CD4-positive, CD25-positive, alpha-beta regulatory T cell (primary cell): ENCODE measurements around the gene SHLD2. TPM values are rescaled to one million over a fixed set of nuclear protein-coding genes. Genes with fewer than 3 reads are reported as not detected.
A peak's percentile ranks its signal among the peaks of the same experiment; 100 is the strongest.

ENCODE experiments used
- ATAC-seq, 2 donors: fragments of 150-1000 bp; cut with Tn5 transposase; one replicate each; pipeline ENCODE4 v1.10.0; 2021; ENCODE audit warnings: low read depth in 2 of 2, moderate number of reproducible peaks in 2 of 2, moderate library complexity in 1 of 2
- DNase-seq, 3 donors: peaks; one replicate each; pipeline versions ENCODE4 v3.0.0 to v3.0.0-alpha.2; 2012 to 2022; ENCODE audit warnings: mixed read lengths in 1 of 3
- H3K27ac ChIP-seq: one replicate; pipeline ENCODE4 v1.7.0; 2013; ENCODE audit warnings: mild to moderate bottlenecking, low read length; ENCODE audit not compliant: insufficient read depth, poor library complexity, severe bottlenecking
- H3K27me3 ChIP-seq: one replicate; pipeline ENCODE4 v1.7.0; 2013; ENCODE audit warnings: low read length; ENCODE audit not compliant: control insufficient read depth, insufficient read depth
- H3K36me3 ChIP-seq: one replicate; pipeline ENCODE4 v1.7.0; 2013; ENCODE audit warnings: mild to moderate bottlenecking, low read length, moderate library complexity; ENCODE audit not compliant: control insufficient read depth, insufficient read depth
- H3K4me1 ChIP-seq: 2 replicates; pipeline ENCODE4 v1.7.0; 2013; ENCODE audit warnings: mild to moderate bottlenecking, low read length; ENCODE audit not compliant: insufficient read depth, control insufficient read depth, poor library complexity, severe bottlenecking
- H3K4me3 ChIP-seq: one replicate; pipeline ENCODE4 v1.7.0; 2013; ENCODE audit warnings: low read depth, mild to moderate bottlenecking, low read length, moderate library complexity
- H3K9me3 ChIP-seq, 2 experiments: 1 replicate in 1 of 2; 2 replicates in 1 of 2; pipeline ENCODE4 v1.7.0; 2013; ENCODE audit warnings: low read length in 2 of 2, mild to moderate bottlenecking in 1 of 2, moderate library complexity in 1 of 2; ENCODE audit not compliant: control insufficient read depth in 2 of 2
- H3K27ac Mint-ChIP-seq, 3 donors: one replicate each; pipeline ENCODE4 v1.8.0; 2020 to 2022; ENCODE audit warnings: mild to moderate bottlenecking in 3 of 3, mixed read lengths in 3 of 3, moderate library complexity in 2 of 3
- H3K27me3 Mint-ChIP-seq: one replicate; pipeline ENCODE4 v1.8.0; 2022; ENCODE audit warnings: mild to moderate bottlenecking, mixed read lengths
- H3K36me3 Mint-ChIP-seq: one replicate; pipeline ENCODE4 v1.8.0; 2020; ENCODE audit warnings: mixed read lengths
- H3K4me1 Mint-ChIP-seq, 4 donors: one replicate each; pipeline ENCODE4 v1.8.0; 2020 to 2022; ENCODE audit warnings: mixed read lengths in 4 of 4, mild to moderate bottlenecking in 1 of 4
- H3K4me3 Mint-ChIP-seq, 4 donors: one replicate each; pipeline ENCODE4 v1.8.0; 2020 to 2022; ENCODE audit warnings: mild to moderate bottlenecking in 4 of 4, mixed read lengths in 4 of 4, moderate library complexity in 3 of 4
- H3K9me3 Mint-ChIP-seq, 7 donors: one replicate each; pipeline ENCODE4 v1.8.0; 2020 to 2022; ENCODE audit warnings: mixed read lengths in 7 of 7, mild to moderate bottlenecking in 3 of 7, moderate library complexity in 2 of 7
- polyA plus RNA-seq, 4 donors: library from polyadenylated mRNA; unstranded; fragments of 300-500 nt; fragmentation: Illumina TruSeq; gene quantifications; one replicate each; pipeline ENCODE4 v1.2.3, GENCODE V29; 2021
- total RNA-seq: library from RNA; stranded (reverse); gene quantifications from one replicate; pipeline ENCODE4 v1.2.3, GENCODE V29; 2022

The SHLD2 gene
- total and polyA plus RNA-seq, 5 donors from 2014 or later, result 20.9 to 32.8 (median 23.8) TPM

DNA sequence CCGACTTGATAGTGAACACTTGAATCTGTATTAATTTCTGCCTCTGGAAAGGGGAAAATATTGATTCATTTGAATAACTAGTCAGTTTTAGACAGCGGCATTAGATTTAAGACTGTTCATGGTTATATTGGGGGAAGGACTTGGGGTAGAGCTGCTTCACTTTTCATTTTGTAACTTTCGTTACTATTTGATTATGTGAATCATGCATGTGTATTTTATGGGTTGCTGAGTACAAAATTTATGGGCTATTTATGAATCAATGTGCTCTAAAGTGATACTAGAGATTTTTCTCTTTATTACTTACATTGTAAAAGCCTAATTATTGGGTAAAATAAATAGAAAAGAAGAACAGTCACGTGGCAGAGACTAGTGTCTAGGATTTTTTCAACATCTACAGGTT, 5.3 kb upstream of the SHLD2 start:
- H3K4me1 Mint-ChIP-seq, result peaks cover 52 to 87% (median 76%) of the 10 kb centered on the region in 4 donors
- Histone ChIP-seq H3K4me1 (peaks cover 69% of the 10 kb centered on the region), H3K4me3 (peak overlapping the region; percentile 88), H3K27ac (no peak overlapping the region), H3K36me3 (peaks cover 6% of the 10 kb centered on the region), H3K27me3 (no peaks in the 10 kb centered on the region), H3K9me3 (no peaks in the 10 kb centered on the region)
- H3K27ac Mint-ChIP-seq, result no peak overlapping the region
- H3K27me3 Mint-ChIP-seq, result no peaks in the 10 kb centered on the region
- ATAC-seq (no peak), DNase-seq (no peak)
- H3K36me3 Mint-ChIP-seq, result peaks cover 5% of the 10 kb centered on the region
- no peaks in the 10 kb centered on the region for H3K9me3 Mint-ChIP-seq
- H3K4me3 Mint-ChIP-seq, result peak overlapping the region in 3 of 4 donors; percentile 44 to 66 (median 51)

DNA sequence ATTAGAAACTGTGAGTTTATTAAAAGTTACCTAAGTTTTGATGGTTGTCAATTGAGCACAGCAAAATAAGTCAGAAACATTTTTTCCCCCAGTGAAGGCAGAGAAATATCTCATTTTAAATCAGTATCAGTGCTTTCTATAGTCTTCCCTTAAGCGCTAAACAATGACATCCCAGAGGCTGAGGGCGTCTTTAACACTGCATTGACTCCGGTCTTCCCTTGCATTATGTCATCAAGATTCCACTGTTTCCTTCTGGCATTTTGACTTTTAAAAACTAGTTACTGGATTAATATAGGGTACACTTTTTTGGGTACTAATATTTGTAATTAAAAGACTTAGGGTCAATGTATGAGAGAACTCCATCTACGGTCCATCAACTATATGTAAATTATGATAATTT, 4.2 kb upstream of the SHLD2 start:
- H3K27ac Mint-ChIP-seq, result no peak overlapping the region

DNA sequence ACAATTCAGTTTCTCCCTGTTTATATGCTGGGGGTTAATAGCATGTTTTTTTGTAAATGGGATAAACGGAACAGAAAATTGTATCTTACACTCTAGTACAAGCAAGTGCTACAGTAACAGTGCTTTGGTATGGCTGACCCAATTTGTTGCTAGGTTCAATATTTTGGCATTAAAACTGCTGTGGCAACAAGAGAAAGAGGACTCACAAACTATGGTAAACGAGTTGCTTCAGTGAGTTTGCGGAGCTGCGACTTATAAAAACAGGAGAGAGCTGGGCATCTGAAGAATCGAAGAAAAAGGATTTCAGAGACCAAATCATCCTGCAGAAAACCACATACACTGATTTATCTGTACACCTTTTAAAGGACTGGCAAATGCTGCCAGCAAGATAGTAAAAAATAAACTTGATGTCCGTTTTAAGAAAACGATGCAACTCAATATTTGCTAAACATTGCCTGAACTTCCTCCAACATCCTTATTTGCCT, 2.6 kb upstream of the SHLD2 start:
- Mint-ChIP-seq H3K9me3 (no peaks in the 10 kb centered on the region), H3K4me3 (peak overlapping the region; percentile 92 to 97 (median 96)), H3K27me3 (no peaks in the 10 kb centered on the region), H3K27ac (peak overlapping the region; percentile 14 to 95 (median 92)), H3K36me3 (peaks cover 5% of the 10 kb centered on the region), H3K4me1 (peaks cover 43 to 80% (median 60%) of the 10 kb centered on the region in 4 donors)
- no peaks in the 10 kb centered on the region for H3K9me3 ChIP-seq
- peaks cover 73% of the 10 kb centered on the region for H3K4me1 ChIP-seq
- ATAC-seq, result no peak
- peak overlapping the region; percentile 96 for H3K27ac ChIP-seq
- peak overlapping the region; percentile 88 for H3K4me3 ChIP-seq
- H3K27me3 ChIP-seq, result no peaks in the 10 kb centered on the region
- no peak for DNase-seq
- H3K36me3 ChIP-seq, result peaks cover 6% of the 10 kb centered on the region

More for the DNA sequence above, 4.2 kb upstream of the SHLD2 start:
- Mint-ChIP-seq H3K4me1 (peaks cover 48 to 81% (median 68%) of the 10 kb centered on the region in 4 donors), H3K4me3 (peak overlapping the region in 3 of 4 donors; percentile 92 to 97 (median 96)), H3K36me3 (peaks cover 5% of the 10 kb centered on the region), H3K27me3 (no peaks in the 10 kb centered on the region), H3K9me3 (no peaks in the 10 kb centered on the region)
- Histone ChIP-seq H3K27me3 (no peaks in the 10 kb centered on the region), H3K36me3 (peaks cover 6% of the 10 kb centered on the region), H3K27ac (peak overlapping the region; percentile 45), H3K9me3 (no peaks in the 10 kb centered on the region), H3K4me3 (peak overlapping the region; percentile 88), H3K4me1 (peaks cover 65% of the 10 kb centered on the region)
- ATAC-seq (no peak), DNase-seq (no peak)

DNA sequence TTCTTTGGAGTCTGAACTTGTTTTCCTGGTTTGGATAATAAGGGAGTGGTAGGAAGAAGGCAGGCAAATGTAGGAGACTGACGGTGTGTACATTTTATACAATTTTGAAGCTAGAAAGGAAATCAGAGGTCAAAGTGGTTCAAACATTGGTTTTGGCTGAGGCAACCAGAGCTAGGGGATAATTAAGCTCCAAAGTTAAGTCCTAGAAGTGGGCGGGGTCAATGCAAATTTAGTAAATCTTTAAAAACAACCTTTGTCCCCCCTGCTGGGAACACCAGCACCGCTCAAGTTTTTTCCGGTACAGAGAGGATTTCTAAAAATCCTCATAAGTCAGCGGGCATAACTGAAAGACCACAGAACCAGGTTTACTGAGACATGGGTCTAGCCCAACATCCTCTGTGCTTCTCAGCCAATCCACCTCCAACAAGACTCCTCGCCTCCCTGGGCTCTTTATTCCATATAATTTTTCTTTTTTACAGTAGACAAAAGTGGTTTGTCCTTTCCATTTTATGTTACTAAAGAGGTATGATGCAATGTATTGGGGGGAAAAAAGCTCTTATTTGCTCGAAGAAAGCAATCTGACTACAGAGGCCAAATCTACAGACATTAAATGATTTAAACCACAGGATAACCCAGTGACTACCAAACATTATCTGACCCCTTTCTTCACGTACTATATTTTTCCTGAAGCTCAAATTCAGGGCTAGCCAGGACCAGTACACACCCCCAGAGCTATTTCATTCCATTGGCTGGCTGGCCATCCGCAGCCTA, 2.0 kb upstream of the SHLD2 start:
- H3K4me3 Mint-ChIP-seq, result peak overlapping the region; percentile 92 to 97 (median 96)
- no peaks in the 10 kb centered on the region for H3K27me3 ChIP-seq
- peak overlapping the region; percentile 96 for H3K27ac ChIP-seq
- peak overlapping the region; percentile 88 for H3K4me3 ChIP-seq
- peak in 2 of 3 donors; percentile 24 to 44 for DNase-seq
- peaks cover 72% of the 10 kb centered on the region for H3K4me1 ChIP-seq
- no peaks in the 10 kb centered on the region for H3K27me3 Mint-ChIP-seq
- peak overlapping the region in 2 of 3 donors; percentile 92 to 95 for H3K27ac Mint-ChIP-seq
- peaks cover 6% of the 10 kb centered on the region for H3K36me3 ChIP-seq
- no peaks in the 10 kb centered on the region for H3K9me3 ChIP-seq
- ATAC-seq, result no peak
- peaks cover 42 to 78% (median 56%) of the 10 kb centered on the region in 4 donors for H3K4me1 Mint-ChIP-seq
- H3K9me3 Mint-ChIP-seq, result no peaks in the 10 kb centered on the region
- peaks cover 8% of the 10 kb centered on the region for H3K36me3 Mint-ChIP-seq

DNA sequence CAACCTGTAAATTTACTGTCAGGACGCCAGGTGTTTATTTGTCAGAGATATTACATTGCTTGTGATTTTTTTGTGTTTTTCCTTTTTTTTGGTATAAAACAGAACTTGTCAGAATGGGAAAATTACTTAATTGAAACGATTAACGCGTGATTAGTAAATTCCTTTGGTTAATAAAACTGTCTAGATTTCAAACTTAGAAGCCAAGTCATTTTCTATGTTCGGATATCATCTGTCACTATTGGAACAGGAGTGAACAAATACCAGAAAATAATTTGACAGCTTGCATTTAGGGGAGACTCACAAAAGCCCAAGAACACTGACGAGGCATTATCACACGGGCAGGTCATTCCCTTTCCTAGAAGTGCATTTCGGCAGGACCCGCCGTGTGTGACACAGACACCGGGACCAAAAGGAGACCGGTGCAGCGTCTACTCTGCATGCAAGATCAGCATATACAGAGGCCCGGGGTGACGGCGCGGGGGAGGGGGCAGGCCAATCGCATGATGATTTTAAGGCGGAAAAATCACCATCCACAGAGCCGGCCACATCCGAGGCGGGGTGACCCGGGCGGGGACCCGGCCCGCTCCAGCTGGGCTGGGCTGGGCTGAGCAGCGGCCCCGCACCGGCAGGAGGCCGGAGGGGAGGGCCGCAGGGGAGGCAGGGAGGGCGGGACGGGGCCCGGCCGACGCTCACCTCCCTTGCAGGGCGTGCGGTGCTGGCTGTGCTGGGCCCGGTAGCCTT, 1.2 kb upstream of the SHLD2 start:
- ATAC-seq, result peak; percentile 2 to 4
- Histone ChIP-seq H3K9me3 (no peaks in the 10 kb centered on the region), H3K4me3 (peak overlapping the region; percentile 88), H3K27ac (peak overlapping the region; percentile 96), H3K4me1 (peaks cover 71% of the 10 kb centered on the region), H3K27me3 (no peaks in the 10 kb centered on the region), H3K36me3 (peaks cover 6% of the 10 kb centered on the region)
- Mint-ChIP-seq H3K4me1 (peaks cover 36 to 72% (median 49%) of the 10 kb centered on the region in 4 donors), H3K36me3 (peaks cover 8% of the 10 kb centered on the region), H3K9me3 (no peaks in the 10 kb centered on the region), H3K27me3 (no peaks in the 10 kb centered on the region), H3K27ac (peak overlapping the region; percentile 92 to 97 (median 95)), H3K4me3 (peak overlapping the region; percentile 92 to 97 (median 96))
- peak; percentile 52 to 84 (median 59) for DNase-seq

DNA sequence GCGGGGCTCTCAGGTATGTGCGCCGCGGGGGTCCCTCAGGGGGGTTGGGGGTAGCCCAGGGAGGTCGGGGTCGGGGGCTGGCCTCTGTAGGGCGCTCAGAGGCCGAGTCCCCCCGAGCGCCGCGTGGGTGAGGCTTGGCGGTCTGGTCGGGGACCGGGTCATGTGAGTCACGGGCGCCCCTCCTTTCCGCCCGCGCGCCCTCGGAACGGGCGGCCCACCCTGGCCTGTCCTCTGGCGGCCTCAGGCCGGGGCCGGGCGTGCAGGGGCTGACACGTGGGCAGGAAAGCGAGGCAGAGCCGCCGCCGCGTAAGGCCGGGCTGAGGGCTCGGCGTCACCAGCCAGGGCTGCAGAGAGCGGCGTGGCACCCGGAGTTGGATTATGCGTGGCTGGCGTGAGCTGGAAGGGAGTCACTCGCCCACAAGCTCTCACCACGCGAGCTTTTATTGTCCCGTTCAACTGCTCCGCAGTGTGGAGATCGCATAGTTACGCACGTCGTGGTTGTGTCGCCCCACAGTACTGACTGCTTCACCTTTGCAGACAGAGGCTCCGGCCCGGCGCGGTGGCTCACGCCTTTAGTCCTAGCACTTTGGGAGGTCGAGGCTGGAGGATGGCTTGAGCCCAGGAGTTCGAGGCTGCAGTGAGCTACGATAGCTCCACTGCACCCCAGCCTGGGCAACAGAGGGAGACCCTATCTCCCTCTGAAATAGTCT, 385 bp downstream of the SHLD2 start:
- peak; percentile 61 to 67 for ATAC-seq
- peaks cover 36 to 70% (median 43%) of the 10 kb centered on the region in 4 donors for H3K4me1 Mint-ChIP-seq
- no peaks in the 10 kb centered on the region for H3K27me3 ChIP-seq
- peaks cover 0 to 2% (median 0%) of the 10 kb centered on the region in 7 donors for H3K9me3 Mint-ChIP-seq
- H3K36me3 ChIP-seq, result peaks cover 4% of the 10 kb centered on the region
- H3K4me1 ChIP-seq, result peaks cover 57% of the 10 kb centered on the region
- H3K4me3 ChIP-seq, result peak overlapping the region; percentile 69
- peak overlapping the region; percentile 88 to 98 (median 94) for H3K4me3 Mint-ChIP-seq
- H3K27ac ChIP-seq, result peak overlapping the region; percentile 96
- peak overlapping the region; percentile 74 to 93 (median 88) for H3K27ac Mint-ChIP-seq
- peak; percentile 72 to 87 (median 82) for DNase-seq
- no peaks in the 10 kb centered on the region for H3K9me3 ChIP-seq
- H3K27me3 Mint-ChIP-seq, result no peaks in the 10 kb centered on the region
- H3K36me3 Mint-ChIP-seq, result peaks cover 18% of the 10 kb centered on the region

DNA sequence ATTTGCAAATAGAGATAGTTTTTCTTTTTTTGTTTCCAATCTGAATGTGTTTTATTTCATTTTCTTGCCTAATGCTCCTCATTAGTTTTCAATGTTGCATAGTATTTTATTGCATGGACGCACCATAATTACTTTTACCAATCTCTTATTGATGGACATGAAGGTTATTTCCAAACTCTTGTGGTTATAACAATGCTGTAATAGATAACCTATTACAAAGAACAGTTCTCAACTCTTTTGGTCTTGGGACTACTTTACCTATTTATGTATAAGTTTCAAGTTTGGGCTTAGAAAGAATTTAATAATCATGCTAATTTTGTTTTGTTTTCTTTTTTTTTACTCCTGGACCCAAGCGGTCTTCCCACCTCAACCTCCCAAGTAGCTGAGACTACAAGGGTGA, 7.0 kb downstream of the SHLD2 start:
- ATAC-seq, result no peak
- H3K27ac ChIP-seq, result no peak overlapping the region
- no peaks in the 10 kb centered on the region for H3K9me3 ChIP-seq
- Mint-ChIP-seq H3K27ac (no peak overlapping the region), H3K27me3 (no peaks in the 10 kb centered on the region), H3K36me3 (peaks cover 45% of the 10 kb centered on the region), H3K4me1 (peaks cover 21 to 41% (median 32%) of the 10 kb centered on the region in 4 donors), H3K4me3 (no peak overlapping the region), H3K9me3 (peaks cover 0 to 3% (median 0%) of the 10 kb centered on the region in 7 donors)
- no peaks in the 10 kb centered on the region for H3K27me3 ChIP-seq
- DNase-seq, result no peak
- peaks cover 29% of the 10 kb centered on the region for H3K36me3 ChIP-seq
- H3K4me1 ChIP-seq, result peaks cover 10% of the 10 kb centered on the region
- no peak overlapping the region for H3K4me3 ChIP-seq
